Measurements from ENCODE around the gene ST6GAL1. TPM values are rescaled to one million over a fixed set of nuclear protein-coding genes. Genes with fewer than 3 reads are reported as not detected.

The ST6GAL1 gene
- total RNA-seq, 1 donor from 2014 or later = 61.8 TPM

- intact Hi-C loops (cut with DNase I) = no loop called here
- no peak for DNase-seq (ENCODE audit: low spot score)
Observed at GRCh38 chr3:187080799-187081450, 150.6 kb downstream of the ST6GAL1 start.

DNA sequence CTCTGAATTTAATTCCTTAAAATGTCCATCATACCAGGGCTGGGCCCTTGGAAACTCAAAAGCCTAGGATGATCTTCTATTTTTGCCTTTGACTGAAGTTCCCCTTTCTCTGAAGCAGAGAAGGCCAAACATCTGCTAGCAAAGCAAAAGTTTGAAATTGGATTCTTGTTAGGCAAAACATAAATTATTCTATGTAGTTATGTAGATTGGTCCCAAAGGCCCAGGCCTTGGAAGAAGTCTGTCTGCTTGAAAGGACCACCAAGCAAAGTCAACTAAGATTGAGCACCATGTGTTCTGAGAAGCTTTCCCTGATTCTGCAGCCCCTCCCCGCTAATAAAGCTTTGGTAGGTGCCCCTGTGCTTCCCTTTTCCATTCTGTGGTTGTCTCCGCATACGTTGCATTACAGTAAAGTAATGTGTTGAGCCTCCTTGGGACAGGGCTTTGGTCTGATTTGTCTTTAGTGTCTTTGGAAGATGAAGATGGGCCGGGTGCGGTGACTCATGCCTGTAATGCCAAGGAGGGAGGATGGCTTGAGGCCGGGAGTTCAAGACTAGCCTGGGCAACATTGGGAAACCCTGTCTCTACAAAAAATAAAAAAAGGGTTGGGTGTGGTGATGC lies 152.5 kb downstream of the ST6GAL1 start:
- no peak for DNase-seq (ENCODE audit: low spot score)
- intact Hi-C loops (cut with DNase I) = no loop called here

DNA sequence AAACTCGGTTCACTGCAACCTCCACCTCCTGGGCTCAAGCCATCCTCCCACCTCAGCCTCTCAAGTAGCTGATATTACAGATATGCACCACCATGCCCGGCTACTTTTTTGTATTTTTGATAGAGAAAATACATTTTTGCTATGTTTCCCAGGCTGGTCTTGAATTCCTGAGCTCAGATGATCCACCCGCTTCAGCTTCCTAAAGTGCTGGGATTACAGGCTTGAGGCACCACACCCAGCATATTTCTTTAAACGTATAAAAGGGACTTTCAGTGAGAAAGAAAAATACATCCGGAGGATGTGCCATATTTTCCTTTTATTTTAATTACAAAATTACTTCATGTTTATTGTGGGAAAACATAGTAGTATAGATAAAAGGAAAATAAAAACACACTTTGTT lies 153.8 kb downstream of the ST6GAL1 start:
- DNase-seq (ENCODE audit: low spot score) = no peak
- intact Hi-C loops (cut with DNase I) = no loop called here

- no peak for DNase-seq (ENCODE audit: low spot score)
- intact Hi-C loops (cut with DNase I) = no loop called here
Observed at GRCh38 chr3:187084580-187084979, 154.3 kb downstream of the ST6GAL1 start.

DNA sequence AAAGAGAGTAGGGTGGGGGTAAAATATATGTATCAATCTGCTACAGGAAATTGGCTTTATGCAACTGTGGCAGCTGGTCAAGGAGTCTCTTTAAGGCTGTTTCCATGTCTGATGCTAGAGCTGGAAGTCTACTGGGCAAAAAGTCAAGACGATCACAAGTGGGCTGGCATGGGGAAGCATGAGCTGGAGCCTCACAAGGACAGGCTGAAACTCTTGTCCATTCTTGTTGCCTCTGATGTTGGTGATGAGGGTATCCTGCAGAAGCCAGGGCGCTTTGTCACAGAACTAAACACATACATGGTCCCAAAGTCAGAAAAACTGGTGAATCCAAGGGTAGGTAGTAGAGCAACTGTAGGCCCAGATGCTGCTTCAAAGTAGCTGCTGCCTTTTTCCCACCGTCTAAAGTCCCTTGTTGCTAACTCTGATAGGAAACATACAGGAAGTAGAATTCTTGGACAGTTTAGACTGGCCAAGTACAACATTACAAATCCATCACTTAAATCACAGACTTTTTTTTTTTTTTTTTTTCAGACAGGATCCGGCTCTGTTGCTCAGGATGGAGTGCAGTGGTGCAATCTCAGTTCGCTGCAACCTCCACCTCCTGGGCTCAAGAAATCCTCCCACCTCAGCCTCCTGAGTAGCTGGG lies 154.8 kb downstream of the ST6GAL1 start:
- DNase-seq (ENCODE audit: low spot score) = no peak
- intact Hi-C loops (cut with DNase I) = no loop called here

DNA sequence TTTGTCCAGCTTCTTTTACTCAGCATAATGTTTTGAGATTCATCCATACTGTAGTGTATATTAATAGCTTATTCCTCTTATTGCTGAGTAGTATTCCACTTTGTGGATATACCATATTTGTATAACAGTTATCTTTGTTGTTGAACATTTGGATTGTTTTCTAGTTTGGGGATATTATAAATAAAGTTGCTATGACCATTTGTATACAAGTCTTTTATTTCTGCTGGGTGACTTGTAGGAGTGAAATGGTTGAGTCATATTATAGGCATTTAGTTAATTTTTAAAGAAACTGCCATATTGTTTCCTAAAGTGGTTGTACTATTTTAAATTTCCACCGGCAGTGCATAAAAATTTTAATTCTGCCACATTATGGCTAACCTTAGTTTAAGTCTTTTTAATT lies 155.6 kb downstream of the ST6GAL1 start:
- DNase-seq (ENCODE audit: low spot score) = no peak
- intact Hi-C loops (cut with DNase I) = no loop called here

DNA sequence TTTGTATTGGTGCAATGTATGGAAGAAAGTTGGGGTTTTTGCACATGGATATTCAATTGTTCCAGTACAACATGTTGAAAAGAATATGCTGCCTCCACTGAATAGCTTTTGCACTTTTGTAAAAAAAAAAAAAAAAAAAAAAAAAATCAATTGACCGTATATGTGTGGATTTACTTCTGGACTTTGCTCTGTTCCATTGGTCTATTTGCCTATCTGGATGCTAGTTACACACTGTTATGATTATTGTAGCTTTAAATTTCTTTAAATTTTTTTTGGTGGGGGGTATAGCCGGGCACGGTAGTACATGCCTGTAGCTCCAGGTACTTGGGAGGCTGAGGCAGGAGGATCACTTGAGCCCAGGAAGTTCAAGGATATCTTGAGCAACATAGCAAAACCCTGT lies 156.5 kb downstream of the ST6GAL1 start:
- no peak for DNase-seq (ENCODE audit: low spot score)
- intact Hi-C loops (cut with DNase I) = no loop called here

GRCh38 chr3:187088701-187089100 lies 158.4 kb downstream of the ST6GAL1 start:
- no peak for DNase-seq (ENCODE audit: low spot score)
- intact Hi-C loops (cut with DNase I) = no loop called here

DNA sequence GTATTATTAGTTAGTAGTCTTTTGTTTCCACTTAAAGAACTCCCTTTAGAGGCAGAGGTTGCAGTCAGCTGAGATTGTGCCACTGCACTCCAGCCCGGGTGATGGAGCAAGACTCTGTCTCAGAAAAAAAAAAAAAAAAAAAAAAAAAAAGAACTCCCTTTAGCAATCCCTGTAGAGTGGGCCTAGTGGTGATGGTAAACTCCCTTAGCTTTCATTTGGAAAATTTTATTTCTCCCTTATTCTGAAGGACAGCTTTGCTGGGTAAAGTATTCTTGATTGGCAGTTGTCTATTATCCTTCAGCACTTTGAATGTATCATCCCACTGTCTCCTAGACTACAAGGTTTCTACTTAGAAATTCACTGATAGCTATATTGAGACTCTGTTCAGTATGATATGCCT lies 163.0 kb downstream of the ST6GAL1 start:
- intact Hi-C loops (cut with DNase I) = no loop called here
- DNase-seq (ENCODE audit: low spot score) = no peak

DNA sequence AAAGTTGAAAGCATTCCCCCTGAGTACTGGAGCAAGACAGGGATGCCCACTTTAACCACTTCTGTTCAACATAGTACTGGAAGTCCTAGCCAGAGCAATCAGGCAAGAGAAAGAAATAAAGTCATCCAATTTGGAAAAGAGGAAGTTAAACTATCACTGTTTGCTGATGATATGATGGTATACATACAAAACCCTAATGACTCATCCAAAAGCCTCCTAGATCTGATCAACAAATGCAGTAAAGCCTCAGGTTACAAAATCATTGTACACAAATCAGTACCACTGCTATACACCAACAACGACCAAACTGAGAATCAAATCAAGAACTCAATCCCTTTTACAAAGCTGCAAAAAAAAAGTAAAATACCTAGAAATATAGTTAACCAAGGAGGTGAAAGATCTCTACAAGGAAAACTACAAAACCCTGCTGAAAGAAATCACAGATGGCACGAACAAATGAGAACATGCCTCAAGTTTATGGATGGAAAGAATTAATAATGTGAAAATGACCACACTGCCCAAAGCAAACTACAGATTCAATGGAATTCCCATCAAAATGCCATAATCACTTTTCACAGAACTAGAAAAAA lies 168.7 kb downstream of the ST6GAL1 start:
- intact Hi-C loops (cut with DNase I) = no loop called here
- no peak for DNase-seq (ENCODE audit: low spot score)

GRCh38 chr3:187101184-187102072 lies 171.1 kb downstream of the ST6GAL1 start:
- intact Hi-C loops (cut with DNase I) = loop anchor here (5.0 kb wide), 1 partner anchor 59 kb away; no protein-coding TSS in a partner anchor
- peak; percentile 84 for DNase-seq (ENCODE audit: low spot score)

DNA sequence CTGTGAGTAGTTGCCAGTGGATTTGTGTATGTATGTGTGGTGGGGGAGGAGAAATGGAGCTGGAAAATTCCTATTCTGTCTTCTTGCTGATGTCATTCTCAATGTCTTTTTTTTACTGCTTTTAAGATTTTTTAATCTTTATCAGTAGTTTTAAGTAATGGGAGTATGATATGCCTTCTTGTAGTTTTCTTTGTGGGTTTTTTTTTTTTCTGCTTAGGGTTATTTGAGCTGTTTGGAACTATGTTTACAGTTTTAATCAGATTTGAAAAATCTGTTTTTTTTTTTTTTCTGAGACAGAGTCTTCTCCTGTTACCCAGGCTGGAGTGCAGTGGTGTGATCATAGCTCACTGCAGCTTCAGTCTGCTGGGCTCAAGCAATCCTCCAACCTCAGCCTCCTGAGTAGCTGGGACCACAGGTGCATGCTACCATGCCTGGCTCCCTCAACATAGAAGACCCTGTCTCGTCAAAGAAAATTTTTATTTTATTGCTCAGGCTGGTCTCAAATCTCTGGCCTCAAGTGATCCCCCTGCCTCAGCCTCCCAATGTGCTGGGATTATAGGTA lies 171.8 kb downstream of the ST6GAL1 start:
- DNase-seq (ENCODE audit: low spot score) = no peak

DNA sequence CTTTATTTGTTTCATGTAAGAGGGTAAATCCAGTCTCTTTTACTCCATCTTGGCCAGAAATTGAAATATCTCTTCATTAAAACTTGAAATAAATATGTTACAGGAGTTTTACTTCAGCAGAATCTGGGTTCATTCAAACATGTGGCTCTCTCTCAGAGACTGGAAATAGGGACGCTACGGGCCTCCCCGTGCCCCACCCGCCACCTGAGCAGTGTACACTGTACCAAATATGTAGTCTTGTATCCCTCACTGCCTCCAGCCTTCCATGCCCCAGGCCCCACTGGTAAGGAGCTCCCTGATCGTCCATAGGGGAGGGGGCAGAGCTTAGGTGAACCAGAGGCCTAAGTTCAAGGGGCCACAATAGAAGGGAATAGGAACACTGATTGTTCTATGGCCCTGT lies 172.9 kb downstream of the ST6GAL1 start:
- intact Hi-C loops (cut with DNase I) = loop anchor here (5.0 kb wide), 1 partner anchor 61 kb away; no protein-coding TSS in a partner anchor
- DNase-seq (ENCODE audit: low spot score) = no peak

More for the DNA sequence above, 171.8 kb downstream of the ST6GAL1 start:
- intact Hi-C loops (cut with DNase I) = loop anchor here (5.0 kb wide), 1 partner anchor 60 kb away; no protein-coding TSS in a partner anchor

DNA sequence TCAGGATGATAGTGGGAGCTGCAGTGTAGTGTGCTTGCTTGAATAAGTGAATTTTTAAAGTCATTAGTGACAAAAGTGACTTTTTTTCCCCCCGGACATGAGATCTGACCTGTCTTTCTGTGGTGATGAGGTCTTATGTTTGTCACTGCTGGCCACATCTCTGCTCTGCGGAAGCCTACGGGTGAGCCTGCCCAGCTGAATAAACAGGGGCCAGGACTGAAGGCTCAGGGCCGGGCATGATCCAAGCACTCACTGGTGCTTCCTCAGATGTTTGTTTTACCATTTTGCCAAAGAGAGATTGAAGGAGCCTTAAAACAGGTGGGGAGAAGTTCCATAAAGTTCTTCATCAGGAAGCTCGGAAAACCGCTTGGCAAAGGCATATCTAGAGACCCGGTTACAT lies 174.0 kb downstream of the ST6GAL1 start:
- no peak for DNase-seq (ENCODE audit: low spot score)
- intact Hi-C loops (cut with DNase I) = loop anchor here (5.0 kb wide), 1 partner anchor 62 kb away; no protein-coding TSS in a partner anchor

DNA sequence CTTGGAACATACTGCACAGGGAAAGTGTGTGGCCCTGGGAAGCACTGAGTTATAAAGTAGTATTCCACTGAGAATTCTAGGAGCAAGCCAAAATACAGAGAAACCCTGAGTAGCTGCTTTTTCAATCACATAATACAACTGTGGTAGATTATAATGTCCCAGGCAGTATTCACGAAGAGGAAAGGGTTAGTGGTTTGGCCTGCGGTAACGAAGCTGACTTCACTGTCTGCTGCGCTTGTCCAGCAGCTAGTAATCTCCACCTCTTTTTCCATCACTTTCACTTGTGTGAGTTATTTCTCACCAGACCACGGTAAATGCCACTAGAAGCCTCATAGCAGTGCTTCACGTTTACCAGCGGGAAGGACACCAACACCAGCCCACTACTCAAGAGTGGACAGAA lies 174.6 kb downstream of the ST6GAL1 start:
- DNase-seq (ENCODE audit: low spot score) = no peak

GRCh38 chr3:187105700-187106099 lies 175.4 kb downstream of the ST6GAL1 start:
- DNase-seq (ENCODE audit: low spot score) = no peak
- intact Hi-C loops (cut with DNase I) = loop anchor here (5.0 kb wide), 2 partner anchors 62 to 173 kb away; partner anchors contain the start of gene ST6GAL1

More for the DNA sequence above, 174.6 kb downstream of the ST6GAL1 start:
- intact Hi-C loops (cut with DNase I) = loop anchor here (5.0 kb wide), 3 partner anchors 62 to 173 kb away; partner anchors contain the start of gene ST6GAL1

DNA sequence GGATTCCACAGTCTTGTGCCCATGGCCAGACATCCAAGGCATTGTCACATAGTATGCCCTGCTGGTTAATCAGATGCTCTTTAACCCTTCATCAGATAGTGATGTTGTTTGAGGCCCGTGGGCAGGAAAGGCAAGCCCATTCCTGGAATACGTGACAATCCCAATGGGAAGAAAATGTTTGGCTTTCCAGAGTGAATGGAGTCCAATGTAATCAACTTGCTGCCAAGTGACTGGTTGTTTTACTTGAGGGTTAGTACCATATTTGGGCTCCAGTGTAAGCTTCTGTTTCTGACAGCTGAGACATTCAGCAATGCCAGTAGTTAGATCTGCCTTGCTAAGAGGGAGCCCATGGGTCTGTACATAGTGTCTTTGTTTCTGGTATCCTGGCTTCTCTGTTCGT lies 177.7 kb downstream of the ST6GAL1 start:
- intact Hi-C loops (cut with DNase I) = loop anchor here (5.0 kb wide), 2 partner anchors 59 to 176 kb away; partner anchors contain the start of gene ST6GAL1
- no peak for DNase-seq (ENCODE audit: low spot score)

- no peak for DNase-seq (ENCODE audit: low spot score)
- intact Hi-C loops (cut with DNase I) = no loop called here
Observed at GRCh38 chr3:187110156-187110555, 179.8 kb downstream of the ST6GAL1 start.

All from cardiac septum (tissue), 1 donor.